Neural progenitor cell (in vitro differentiated cells): Measurements from ENCODE around the gene SLC2A5.

Source experiments
- EZH2phosphoT487 ChIP-seq: fragments of 200-600 bp; sonication (generic); IDR thresholded peaks from 2 replicates; pipeline ENCODE4 v1.6.1; 2017; ENCODE audit warnings: antibody characterized with exemption
- TF ChIP-seq, protein P1 (sequence below): fragments of 200-600 bp; sonication (generic); IDR thresholded peaks from 2 replicates; pipeline ENCODE4 v1.5.1; 2017; ENCODE audit warnings: antibody characterized with exemption, mild to moderate bottlenecking

GRCh38 chr1:9044236-9044635, 25.2 kb downstream of the SLC2A5 start:
- no peak for TF ChIP-seq EZH2phosphoT487
- TF ChIP-seq, protein P1, sequence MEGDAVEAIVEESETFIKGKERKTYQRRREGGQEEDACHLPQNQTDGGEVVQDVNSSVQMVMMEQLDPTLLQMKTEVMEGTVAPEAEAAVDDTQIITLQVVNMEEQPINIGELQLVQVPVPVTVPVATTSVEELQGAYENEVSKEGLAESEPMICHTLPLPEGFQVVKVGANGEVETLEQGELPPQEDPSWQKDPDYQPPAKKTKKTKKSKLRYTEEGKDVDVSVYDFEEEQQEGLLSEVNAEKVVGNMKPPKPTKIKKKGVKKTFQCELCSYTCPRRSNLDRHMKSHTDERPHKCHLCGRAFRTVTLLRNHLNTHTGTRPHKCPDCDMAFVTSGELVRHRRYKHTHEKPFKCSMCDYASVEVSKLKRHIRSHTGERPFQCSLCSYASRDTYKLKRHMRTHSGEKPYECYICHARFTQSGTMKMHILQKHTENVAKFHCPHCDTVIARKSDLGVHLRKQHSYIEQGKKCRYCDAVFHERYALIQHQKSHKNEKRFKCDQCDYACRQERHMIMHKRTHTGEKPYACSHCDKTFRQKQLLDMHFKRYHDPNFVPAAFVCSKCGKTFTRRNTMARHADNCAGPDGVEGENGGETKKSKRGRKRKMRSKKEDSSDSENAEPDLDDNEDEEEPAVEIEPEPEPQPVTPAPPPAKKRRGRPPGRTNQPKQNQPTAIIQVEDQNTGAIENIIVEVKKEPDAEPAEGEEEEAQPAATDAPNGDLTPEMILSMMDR: no peak
